Left ventricle myocardium inferior (tissue), 1 donor: ENCODE results near the gene NSG1. TPM values are rescaled to one million over a fixed set of nuclear protein-coding genes. Genes with fewer than 3 reads are reported as not detected.

ENCODE experiments used
- DNase-seq: peaks from one replicate; pipeline ENCODE4 v3.0.0-alpha.2; 2020
- H3K27ac ChIP-seq: fragments of 200-600 bp; replicated peaks from 2 replicates; pipeline ENCODE4 v1.8.0; 2021
- H3K27me3 ChIP-seq: fragments of 200-600 bp; 2 replicates; pipeline ENCODE4 v1.8.0; 2021; ENCODE audit warnings: low read depth
- H3K36me3 ChIP-seq: fragments of 200-600 bp; 2 replicates; pipeline ENCODE4 v1.8.0; 2021
- H3K4me1 ChIP-seq: fragments of 200-600 bp; 2 replicates; pipeline ENCODE4 v1.8.0; 2021
- H3K4me3 ChIP-seq: fragments of 200-600 bp; 2 replicates; pipeline ENCODE4 v1.8.0; 2021; ENCODE audit warnings: mild to moderate bottlenecking, moderate library complexity
- H3K9me3 ChIP-seq: fragments of 200-600 bp; replicated peaks from 2 replicates; pipeline ENCODE4 v1.8.0; 2021
- intact Hi-C: fragments of 100-400 bp; cut with micrococcal nuclease; formaldehyde crosslinking; loops from one replicate; pipeline ENCODE4 v1.11.0; 2022
- total RNA-seq: library from RNA; stranded (reverse); fragmentation: NEBNext Ultra II Directional; extraction: Animal tissue kit (Norgen Biotek cat#: 25700); gene quantifications from one replicate; pipeline ENCODE4 v1.2.1, GENCODE V29; 2021
- TF ChIP-seq, protein P1 (sequence below): fragments of 200-600 bp; IDR thresholded peaks from 2 replicates; pipeline ENCODE4 v1.8.0; 2021; ENCODE audit warnings: antibody characterized with exemption, mild to moderate bottlenecking, borderline replicate concordance
- donor health status: DM: no; HTN: yes; CAD: no; lungs with severe emphysema.

Gene NSG1
- total RNA-seq, 1 donor from 2014 or later: 14.3 TPM

DNA sequence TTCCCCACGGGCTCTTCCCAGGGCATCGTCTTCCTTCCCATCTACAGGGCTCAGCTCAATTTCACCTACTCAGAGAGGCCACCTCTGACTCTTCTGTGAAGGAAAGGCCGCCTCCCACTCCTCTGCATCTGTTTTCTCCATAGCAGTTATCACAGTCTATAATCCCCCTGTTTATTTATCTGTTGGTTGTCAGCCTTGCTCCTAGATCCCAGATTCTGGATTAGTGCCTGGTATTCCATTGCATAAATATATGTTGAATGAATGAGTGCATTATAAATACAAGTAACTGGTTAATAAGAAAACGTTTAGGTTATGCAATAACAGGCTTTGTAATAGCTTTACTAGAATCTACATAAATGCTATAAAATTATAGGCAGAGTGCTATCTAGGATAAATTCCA, 52.9 kb downstream of the NSG1 start:
- H3K27ac ChIP-seq: no peak overlapping the region
- TF ChIP-seq, protein P1, sequence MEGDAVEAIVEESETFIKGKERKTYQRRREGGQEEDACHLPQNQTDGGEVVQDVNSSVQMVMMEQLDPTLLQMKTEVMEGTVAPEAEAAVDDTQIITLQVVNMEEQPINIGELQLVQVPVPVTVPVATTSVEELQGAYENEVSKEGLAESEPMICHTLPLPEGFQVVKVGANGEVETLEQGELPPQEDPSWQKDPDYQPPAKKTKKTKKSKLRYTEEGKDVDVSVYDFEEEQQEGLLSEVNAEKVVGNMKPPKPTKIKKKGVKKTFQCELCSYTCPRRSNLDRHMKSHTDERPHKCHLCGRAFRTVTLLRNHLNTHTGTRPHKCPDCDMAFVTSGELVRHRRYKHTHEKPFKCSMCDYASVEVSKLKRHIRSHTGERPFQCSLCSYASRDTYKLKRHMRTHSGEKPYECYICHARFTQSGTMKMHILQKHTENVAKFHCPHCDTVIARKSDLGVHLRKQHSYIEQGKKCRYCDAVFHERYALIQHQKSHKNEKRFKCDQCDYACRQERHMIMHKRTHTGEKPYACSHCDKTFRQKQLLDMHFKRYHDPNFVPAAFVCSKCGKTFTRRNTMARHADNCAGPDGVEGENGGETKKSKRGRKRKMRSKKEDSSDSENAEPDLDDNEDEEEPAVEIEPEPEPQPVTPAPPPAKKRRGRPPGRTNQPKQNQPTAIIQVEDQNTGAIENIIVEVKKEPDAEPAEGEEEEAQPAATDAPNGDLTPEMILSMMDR: no peak
- no peak overlapping the region for H3K4me3 ChIP-seq
- peaks cover 7% of the 10 kb centered on the region for H3K4me1 ChIP-seq
- intact Hi-C loops: no loop called here
- DNase-seq: no peak
- no peaks in the 10 kb centered on the region for H3K9me3 ChIP-seq
- no peaks in the 10 kb centered on the region for H3K27me3 ChIP-seq
- peaks cover 36% of the 10 kb centered on the region for H3K36me3 ChIP-seq

DNA sequence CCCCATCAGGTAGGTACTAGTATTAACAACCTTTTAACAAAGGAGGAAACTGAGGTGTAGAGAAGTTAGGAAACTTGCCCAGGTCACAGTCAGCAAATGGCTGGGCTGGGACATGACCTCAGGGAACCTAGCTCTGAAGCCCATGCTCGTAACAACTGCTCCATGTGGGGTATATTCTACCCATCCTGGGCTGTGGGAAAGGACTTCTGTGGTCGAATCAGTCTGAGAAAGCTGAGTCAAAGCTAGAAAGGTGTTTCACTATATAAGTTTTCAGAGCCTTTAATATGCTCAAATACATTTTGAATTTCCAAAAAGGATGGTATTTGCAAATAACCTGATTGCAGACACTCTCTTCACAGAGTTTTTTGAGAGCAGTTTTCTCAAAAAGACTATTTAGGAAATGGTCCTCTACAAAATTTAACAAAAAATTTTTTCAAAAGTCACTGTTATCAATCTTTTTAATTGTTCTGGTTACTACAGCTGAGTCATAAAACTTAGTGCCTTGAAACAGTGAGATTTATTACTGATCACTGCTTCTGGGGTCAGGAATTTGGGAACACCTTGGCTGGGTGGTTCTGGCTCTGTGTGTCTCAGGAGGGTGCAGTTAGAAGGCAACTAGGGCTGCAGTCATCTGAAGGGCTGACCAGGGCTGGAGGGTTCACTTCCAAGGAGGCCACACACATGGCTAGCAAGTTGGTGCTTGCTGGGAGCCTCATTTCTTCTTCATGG, 53.6 kb downstream of the NSG1 start:
- intact Hi-C loops: no loop called here
- TF ChIP-seq, protein P1: no peak
- H3K36me3 ChIP-seq: peaks cover 40% of the 10 kb centered on the region
- no peaks in the 10 kb centered on the region for H3K9me3 ChIP-seq
- H3K27ac ChIP-seq: no peak overlapping the region
- H3K27me3 ChIP-seq: no peaks in the 10 kb centered on the region
- DNase-seq: no peak
- no peak overlapping the region for H3K4me3 ChIP-seq
- H3K4me1 ChIP-seq: peaks cover 7% of the 10 kb centered on the region

DNA sequence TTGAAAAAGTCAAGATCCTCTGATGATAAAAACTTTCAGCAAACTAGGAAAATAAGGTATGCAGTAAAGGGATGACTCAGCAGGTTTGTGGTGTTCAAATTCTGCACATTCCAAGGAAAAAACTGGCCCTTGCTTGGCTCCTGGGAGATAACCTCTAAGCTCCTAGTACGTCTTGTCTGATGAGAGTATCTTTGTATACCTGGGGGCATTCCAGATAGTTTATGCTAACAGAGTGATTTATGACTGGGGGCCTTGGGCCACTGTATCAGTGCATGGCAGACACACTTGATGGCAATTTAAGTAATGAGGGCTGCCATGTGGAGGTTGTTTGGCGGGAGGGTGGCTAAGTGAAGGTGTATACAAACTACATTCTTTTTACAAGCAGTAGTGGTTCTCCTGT, 56.9 kb downstream of the NSG1 start:
- peaks cover 15% of the 10 kb centered on the region for H3K36me3 ChIP-seq
- H3K9me3 ChIP-seq: no peaks in the 10 kb centered on the region
- no peak overlapping the region for H3K4me3 ChIP-seq
- DNase-seq: no peak
- H3K4me1 ChIP-seq: peaks cover 7% of the 10 kb centered on the region
- no peak overlapping the region for H3K27ac ChIP-seq
- no peaks in the 10 kb centered on the region for H3K27me3 ChIP-seq
- intact Hi-C loops: no loop called here
- TF ChIP-seq, protein P1: no peak

DNA sequence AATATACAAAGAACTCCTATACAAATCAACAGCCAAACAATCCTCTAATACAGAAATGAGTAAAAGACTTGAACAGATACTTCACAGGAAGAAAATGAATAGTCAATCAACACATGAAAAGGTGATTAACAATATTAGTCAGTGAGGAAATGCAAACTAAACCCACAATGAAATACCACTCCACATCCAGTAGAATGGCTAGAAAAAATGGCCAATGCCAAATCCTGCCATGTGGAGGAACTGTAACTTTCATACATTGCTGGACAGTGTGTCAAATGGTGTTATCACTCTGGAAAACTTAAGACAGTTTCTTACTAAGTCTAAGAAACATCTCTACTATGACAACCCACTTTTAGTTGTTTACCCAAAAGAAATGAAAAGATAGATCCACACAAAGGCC, 59.5 kb downstream of the NSG1 start:
- H3K27me3 ChIP-seq: no peaks in the 10 kb centered on the region
- H3K9me3 ChIP-seq: no peaks in the 10 kb centered on the region
- H3K27ac ChIP-seq: no peak overlapping the region
- intact Hi-C loops: no loop called here
- TF ChIP-seq, protein P1: no peak
- H3K4me3 ChIP-seq: no peak overlapping the region
- H3K4me1 ChIP-seq: peaks cover 7% of the 10 kb centered on the region
- H3K36me3 ChIP-seq: peaks cover 20% of the 10 kb centered on the region
- no peak for DNase-seq

DNA sequence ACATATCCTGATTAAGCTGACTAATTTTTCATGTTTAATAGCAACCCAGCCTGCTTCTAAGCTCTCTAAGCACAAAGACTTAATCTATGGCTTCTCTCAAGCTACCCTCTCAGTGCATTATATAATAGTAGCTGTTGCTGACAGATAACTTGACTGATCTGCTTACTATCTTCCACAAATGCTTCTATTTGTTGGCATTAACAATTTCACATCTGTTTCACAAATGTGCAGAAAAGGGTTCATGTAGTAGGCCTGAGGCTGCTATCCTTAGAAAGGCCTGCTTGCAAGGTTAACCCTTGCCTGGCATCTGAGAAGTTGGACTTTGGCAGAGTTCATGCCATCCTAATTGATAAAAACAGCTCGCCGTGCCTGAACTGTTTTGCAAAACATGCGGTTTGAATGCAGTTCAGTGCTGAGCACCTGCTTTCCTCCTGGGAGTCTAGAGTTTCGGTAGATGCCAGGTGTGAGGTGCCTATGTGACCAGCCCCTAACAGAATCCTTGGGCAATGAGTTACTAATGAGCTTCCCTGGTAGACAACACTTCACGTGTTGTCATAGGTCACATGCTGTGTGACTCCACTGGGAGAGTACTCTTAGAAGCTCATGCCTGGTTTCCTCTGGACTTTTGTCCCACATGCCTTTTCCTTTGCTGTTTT, 68.4 kb downstream of the NSG1 start:
- peaks cover 11% of the 10 kb centered on the region for H3K9me3 ChIP-seq
- no peak for DNase-seq
- H3K27ac ChIP-seq: no peak overlapping the region
- H3K4me1 ChIP-seq: no peaks in the 10 kb centered on the region
- intact Hi-C loops: no loop called here
- H3K36me3 ChIP-seq: peaks cover 83% of the 10 kb centered on the region
- TF ChIP-seq, protein P1: no peak
- no peak overlapping the region for H3K4me3 ChIP-seq
- no peaks in the 10 kb centered on the region for H3K27me3 ChIP-seq
